K562 (cell line): ENCODE results near the gene PI4K2B. TPM values are rescaled to one million over a fixed set of nuclear protein-coding genes. Genes with fewer than 3 reads are reported as not detected.
A peak's percentile ranks its signal among the peaks of the same experiment; 100 is the strongest.

Source experiments
- ATF1 ChIP-seq, 2 experiments: fragments of 450-650 bp in 1 of 2; IDR thresholded peaks; 2 replicates each; pipeline ENCODE4 v1.6.1; 2016; ENCODE audit warnings: missing compliant biosample characterization in 1 of 2, missing genetic modification characterization in 1 of 2
- BRD4 ChIP-seq: fragments of 200-600 bp; sonication (generic); IDR thresholded peaks from 2 replicates; pipeline ENCODE4 v1.6.1; 2017; ENCODE audit warnings: inconsistent platforms
- EWSR1 ChIP-seq: fragments of 450-650 bp; IDR thresholded peaks from 2 replicates; pipeline ENCODE4 v1.6.1; 2018; ENCODE audit warnings: borderline replicate concordance, mild to moderate bottlenecking, low read depth, moderate library complexity; ENCODE audit not compliant: partially characterized antibody
- FOXK2 ChIP-seq, 2 experiments: fragments of 450-650 bp; IDR thresholded peaks in 1 of 2; conservative IDR thresholded peaks in 1 of 2; 2 replicates each; pipeline ENCODE4 v1.6.1; 2016; ENCODE audit warnings: low read depth in 2 of 2, mild to moderate bottlenecking in 1 of 2
- HMGXB4 ChIP-seq: sonication (generic); formaldehyde crosslinking; IDR thresholded peaks from 2 replicates; pipeline ENCODE4 v1.8.1; 2023; ENCODE audit warnings: mild to moderate bottlenecking, missing genetic modification reagents
- HSF4 ChIP-seq: fragments of 250-450 bp; sonication (Bioruptor Pico); IDR thresholded peaks from 2 replicates; pipeline ENCODE4 v2.1.2; 2022; ENCODE audit warnings: mild to moderate bottlenecking, moderate library complexity, borderline replicate concordance
- KLF10 ChIP-seq: fragments of 250-450 bp; sonication (Bioruptor Pico); IDR thresholded peaks from 2 replicates; pipeline ENCODE4 v1.6.1; 2021; ENCODE audit warnings: matching md5 sums
- MAFK ChIP-seq: IDR thresholded peaks from 2 replicates; pipeline ENCODE4 v1.6.1; 2011; ENCODE audit warnings: low read length, improper control_type of control experiment
- NCOA4 ChIP-seq: fragments of 450-650 bp; IDR thresholded peaks from 2 replicates; pipeline ENCODE4 v1.6.1; 2018; ENCODE audit warnings: mild to moderate bottlenecking; ENCODE audit not compliant: partially characterized antibody
- NCOA6 ChIP-seq: fragments of 450-650 bp; IDR thresholded peaks from 2 replicates; pipeline ENCODE4 v1.6.1; 2017; ENCODE audit warnings: mild to moderate bottlenecking
- PRPF4 ChIP-seq: fragments of 200-400 bp; formaldehyde crosslinking; IDR thresholded peaks from one replicate; pipeline ENCODE4 v1.6.1; 2017; ENCODE audit warnings: low read length, low read depth, mild to moderate bottlenecking; ENCODE audit not compliant: insufficient read depth, poor library complexity, severe bottlenecking
- SLC30A9 ChIP-seq: fragments of 250-450 bp; sonication (Bioruptor Pico); IDR thresholded peaks from 2 replicates; pipeline ENCODE4 v1.8.0; 2022; ENCODE audit warnings: mild to moderate bottlenecking, moderate library complexity
- SNRNP70 ChIP-seq: fragments of 200-400 bp; formaldehyde crosslinking; optimal IDR thresholded peaks from 2 replicates; pipeline ENCODE3; 2017; ENCODE audit warnings: low read depth, low read length
- TARDBP ChIP-seq: fragments of 450-650 bp; IDR thresholded peaks from 2 replicates; pipeline ENCODE4 v1.6.1; 2016
- ZFX ChIP-seq: sonication (generic); formaldehyde crosslinking; IDR thresholded peaks from 2 replicates; pipeline ENCODE4 v1.8.0; 2022; ENCODE audit warnings: mild to moderate bottlenecking, missing genetic modification reagents, moderate library complexity
- ZNF217 ChIP-seq: sonication (generic); formaldehyde crosslinking; IDR thresholded peaks from 2 replicates; pipeline ENCODE4 v1.8.0; 2022; ENCODE audit warnings: mild to moderate bottlenecking, missing genetic modification reagents
- ZNF274 ChIP-seq: IDR thresholded peaks from 2 replicates; pipeline ENCODE4 v1.6.1; 2011; ENCODE audit warnings: low read depth, mild to moderate bottlenecking, low read length, moderate library complexity, borderline replicate concordance
- ZNF436 ChIP-seq: fragments of 250-450, 450-650 bp; sonication (Bioruptor Pico); formaldehyde crosslinking; IDR thresholded peaks from 2 replicates; pipeline ENCODE4 v1.7.0; 2020; ENCODE audit warnings: mild to moderate bottlenecking
- ZNF586 ChIP-seq: fragments of 450-650 bp; formaldehyde crosslinking; conservative IDR thresholded peaks from 2 replicates; pipeline ENCODE4 v1.4.0; 2020; ENCODE audit warnings: mild to moderate bottlenecking, moderate library complexity
- ZNF75A ChIP-seq: fragments of 450-650 bp; formaldehyde crosslinking; IDR thresholded peaks from 2 replicates; pipeline ENCODE4 v1.4.0; 2020; ENCODE audit warnings: mild to moderate bottlenecking
- polyA plus RNA-seq, 8 experiments: library from polyadenylated mRNA; depleted of rRNA in 4 of 8; stranded (reverse) in 5 of 8; unstranded in 3 of 8; fragments of >200 nt; fragmentation: Nextera tagmentation in 2 of 8; fragmentation: Illumina TruSeq in 1 of 8; extraction: Ambion mirVana in 2 of 8; extraction: Trizol in 1 of 8; gene quantifications; 2 replicates each; pipeline versions ENCODE4 v1.2.1 to v1.2.3, GENCODE V29; 2011 to 2014; ENCODE audit warnings: inconsistent platforms in 1 of 8, missing spikeins in 1 of 8
- total RNA-seq, 7 experiments: library from RNA; depleted of rRNA in 6 of 7; stranded (reverse); fragments of >200 nt in 6 of 7; fragmentation: Illumina TruSeq in 2 of 7; extraction: Trizol in 2 of 7; gene quantifications; 2 replicates each; pipeline versions ENCODE4 v1.2.1 to v1.2.3, GENCODE V29; 2011 to 2021; ENCODE audit warnings: low replicate concordance in 1 of 7
- TF ChIP-seq, protein P1 (sequence below): fragments of 250-450 bp; sonication (Bioruptor Pico); IDR thresholded peaks from 2 replicates; pipeline ENCODE4 v1.8.0; 2022; ENCODE audit warnings: inconsistent platforms, mild to moderate bottlenecking, moderate library complexity, borderline replicate concordance
- TF ChIP-seq, protein P2 (sequence below): fragments of 250-450 bp; sonication (Bioruptor Pico); IDR thresholded peaks from 2 replicates; pipeline ENCODE4 v1.5.0; 2021
- TF ChIP-seq, protein P3 (sequence below): fragments of 250-450 bp; sonication (Bioruptor Pico); IDR thresholded peaks from 2 replicates; pipeline ENCODE4 v1.5.1; 2021; ENCODE audit warnings: mild to moderate bottlenecking
- TF ChIP-seq, protein P4 (sequence below): fragments of 250-450 bp; sonication (Bioruptor Pico); IDR thresholded peaks from 2 replicates; pipeline ENCODE4 v1.6.1; 2021; ENCODE audit warnings: mild to moderate bottlenecking

The PI4K2B gene
- total and polyA plus RNA-seq, 9 of the 15 experiments (the other 6 are each of a cell fraction or from before 2014, with no cell fraction given) = 4.5 to 21.4 (median 16.5) TPM

- TF ChIP-seq, protein P1, sequence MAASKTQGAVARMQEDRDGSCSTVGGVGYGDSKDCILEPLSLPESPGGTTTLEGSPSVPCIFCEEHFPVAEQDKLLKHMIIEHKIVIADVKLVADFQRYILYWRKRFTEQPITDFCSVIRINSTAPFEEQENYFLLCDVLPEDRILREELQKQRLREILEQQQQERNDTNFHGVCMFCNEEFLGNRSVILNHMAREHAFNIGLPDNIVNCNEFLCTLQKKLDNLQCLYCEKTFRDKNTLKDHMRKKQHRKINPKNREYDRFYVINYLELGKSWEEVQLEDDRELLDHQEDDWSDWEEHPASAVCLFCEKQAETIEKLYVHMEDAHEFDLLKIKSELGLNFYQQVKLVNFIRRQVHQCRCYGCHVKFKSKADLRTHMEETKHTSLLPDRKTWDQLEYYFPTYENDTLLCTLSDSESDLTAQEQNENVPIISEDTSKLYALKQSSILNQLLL = no peak
- peak; percentile 65; the same call in 1 of the 2 replicates for TF ChIP-seq HMGXB4 (CRISPR knock-in tag)
- no peak for TF ChIP-seq ZNF436 (CRISPR knock-in tag)
- TF ChIP-seq KLF10 (CRISPR knock-in tag) = no peak
- TF ChIP-seq ZNF586 (CRISPR knock-in tag) = no peak
- peak; percentile 81 to 91 for TF ChIP-seq FOXK2 (conservative IDR thresholded peaks at IDR 0.05 in 1 of 2, IDR thresholded peaks at IDR 0.05 in 1 of 2; ENCODE audit: low read depth in 2 of 2)
- TF ChIP-seq SNRNP70 = no peak
- no peak; the same call in 1 of the 2 replicates for TF ChIP-seq ZFX (CRISPR knock-in tag)
- TF ChIP-seq ATF1 (CRISPR knock-in tag; IDR thresholded peaks at IDR 0.05) = no peak; the same call in 1 of the 2 replicates
- TF ChIP-seq ATF1 (tag; IDR thresholded peaks at IDR 0.05) = peak; percentile 81
- no peak for TF ChIP-seq EWSR1
- TF ChIP-seq MAFK = 0 out of 2 replicates have a peak, but pooled peaks have one; percentile 8
- TF ChIP-seq, protein P2, sequence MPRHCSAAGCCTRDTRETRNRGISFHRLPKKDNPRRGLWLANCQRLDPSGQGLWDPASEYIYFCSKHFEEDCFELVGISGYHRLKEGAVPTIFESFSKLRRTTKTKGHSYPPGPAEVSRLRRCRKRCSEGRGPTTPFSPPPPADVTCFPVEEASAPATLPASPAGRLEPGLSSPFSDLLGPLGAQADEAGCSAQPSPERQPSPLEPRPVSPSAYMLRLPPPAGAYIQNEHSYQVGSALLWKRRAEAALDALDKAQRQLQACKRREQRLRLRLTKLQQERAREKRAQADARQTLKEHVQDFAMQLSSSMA (CRISPR knock-in tag) = no peak
- TF ChIP-seq ZNF274 = no peak
- no peak for TF ChIP-seq PRPF4
- TF ChIP-seq NCOA6 = no peak
- TF ChIP-seq, protein P3, sequence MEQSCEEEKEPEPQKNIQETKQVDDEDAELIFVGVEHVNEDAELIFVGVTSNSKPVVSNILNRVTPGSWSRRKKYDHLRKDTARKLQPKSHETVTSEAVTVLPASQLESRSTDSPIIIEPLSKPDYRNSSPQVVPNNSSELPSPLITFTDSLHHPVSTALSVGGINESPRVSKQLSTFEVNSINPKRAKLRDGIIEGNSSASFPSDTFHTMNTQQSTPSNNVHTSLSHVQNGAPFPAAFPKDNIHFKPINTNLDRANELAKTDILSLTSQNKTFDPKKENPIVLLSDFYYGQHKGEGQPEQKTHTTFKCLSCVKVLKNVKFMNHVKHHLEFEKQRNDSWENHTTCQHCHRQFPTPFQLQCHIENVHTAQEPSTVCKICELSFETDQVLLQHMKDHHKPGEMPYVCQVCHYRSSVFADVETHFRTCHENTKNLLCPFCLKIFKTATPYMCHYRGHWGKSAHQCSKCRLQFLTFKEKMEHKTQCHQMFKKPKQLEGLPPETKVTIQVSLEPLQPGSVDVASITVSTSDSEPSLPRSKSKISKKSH = no peak
- TF ChIP-seq SLC30A9 (CRISPR knock-in tag) = no peak
- no peak for TF ChIP-seq NCOA4
- no peak for TF ChIP-seq ZNF217 (CRISPR knock-in tag)
- no peak for TF ChIP-seq BRD4
- TF ChIP-seq ZNF75A = no peak
- TF ChIP-seq, protein P4, sequence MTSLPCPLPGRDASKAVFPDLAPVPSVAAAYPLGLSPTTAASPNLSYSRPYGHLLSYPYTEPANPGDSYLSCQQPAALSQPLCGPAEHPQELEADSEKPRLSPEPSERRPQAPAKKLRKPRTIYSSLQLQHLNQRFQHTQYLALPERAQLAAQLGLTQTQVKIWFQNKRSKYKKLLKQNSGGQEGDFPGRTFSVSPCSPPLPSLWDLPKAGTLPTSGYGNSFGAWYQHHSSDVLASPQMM (CRISPR knock-in tag) = no peak
- no peak for TF ChIP-seq HSF4 (CRISPR knock-in tag)
- TF ChIP-seq TARDBP = no peak; the same call in 1 of the 2 replicates
Measured at GRCh38 chr4:25312496-25313200, 78.8 kb downstream of the PI4K2B start, which contains the start of gene ZCCHC4 (continued).
